Fibroblast of mammary gland (primary cell): ENCODE measurements around the gene EDAR.
A peak's percentile ranks its signal among the peaks of the same experiment; 100 is the strongest.

ENCODE experiments used
- DNase-seq: peaks from one replicate; pipeline ENCODE4 v3.0.0-alpha.2; 2010; ENCODE audit warnings: low read depth
- H3K4me3 ChIP-seq: 2 replicates; pipeline ENCODE4 v1.5.1; 2011; ENCODE audit warnings: low read depth, mild to moderate bottlenecking, low read length, moderate library complexity; ENCODE audit not compliant: control insufficient read depth
- TF ChIP-seq, protein P1 (sequence below): conservative IDR thresholded peaks from 2 replicates; pipeline ENCODE4 v1.5.1; 2011; ENCODE audit warnings: low read depth, low read length, inconsistent platforms; ENCODE audit not compliant: control insufficient read depth, insufficient read depth

The EDAR gene

GRCh38 chr2:109009920-109010610 is 21.0 kb upstream of the EDAR start:
- DNase-seq, result peak; percentile 64
- TF ChIP-seq, protein P1, sequence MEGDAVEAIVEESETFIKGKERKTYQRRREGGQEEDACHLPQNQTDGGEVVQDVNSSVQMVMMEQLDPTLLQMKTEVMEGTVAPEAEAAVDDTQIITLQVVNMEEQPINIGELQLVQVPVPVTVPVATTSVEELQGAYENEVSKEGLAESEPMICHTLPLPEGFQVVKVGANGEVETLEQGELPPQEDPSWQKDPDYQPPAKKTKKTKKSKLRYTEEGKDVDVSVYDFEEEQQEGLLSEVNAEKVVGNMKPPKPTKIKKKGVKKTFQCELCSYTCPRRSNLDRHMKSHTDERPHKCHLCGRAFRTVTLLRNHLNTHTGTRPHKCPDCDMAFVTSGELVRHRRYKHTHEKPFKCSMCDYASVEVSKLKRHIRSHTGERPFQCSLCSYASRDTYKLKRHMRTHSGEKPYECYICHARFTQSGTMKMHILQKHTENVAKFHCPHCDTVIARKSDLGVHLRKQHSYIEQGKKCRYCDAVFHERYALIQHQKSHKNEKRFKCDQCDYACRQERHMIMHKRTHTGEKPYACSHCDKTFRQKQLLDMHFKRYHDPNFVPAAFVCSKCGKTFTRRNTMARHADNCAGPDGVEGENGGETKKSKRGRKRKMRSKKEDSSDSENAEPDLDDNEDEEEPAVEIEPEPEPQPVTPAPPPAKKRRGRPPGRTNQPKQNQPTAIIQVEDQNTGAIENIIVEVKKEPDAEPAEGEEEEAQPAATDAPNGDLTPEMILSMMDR, result no peak
- H3K4me3 ChIP-seq, result no peak overlapping the region

DNA sequence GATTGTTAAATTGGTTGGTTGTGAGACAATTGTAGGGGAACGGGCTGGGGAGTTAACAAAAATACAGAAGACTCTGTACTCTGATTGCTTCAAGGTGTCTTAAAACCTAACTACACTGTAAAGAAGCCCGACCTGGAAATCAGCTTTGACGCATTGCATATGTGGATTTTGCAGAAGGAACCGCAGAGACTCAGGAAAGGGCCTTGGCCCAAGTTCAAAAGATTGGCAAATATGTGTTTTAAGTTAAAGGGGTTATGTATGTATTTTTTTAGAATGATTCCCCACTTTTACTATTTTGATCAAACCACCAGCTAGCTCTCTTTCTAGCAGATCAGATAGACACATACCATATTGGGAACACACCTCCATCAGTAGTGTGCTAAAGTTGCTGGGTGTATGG is 18.0 kb upstream of the EDAR start:
- TF ChIP-seq, protein P1, result no peak
- DNase-seq, result no peak
- H3K4me3 ChIP-seq, result no peak overlapping the region

GRCh38 chr2:109005686-109006204 is 16.7 kb upstream of the EDAR start:
- H3K4me3 ChIP-seq, result no peak overlapping the region
- TF ChIP-seq, protein P1, result no peak
- DNase-seq, result peak; percentile 37

GRCh38 chr2:109001201-109001600 is 12.2 kb upstream of the EDAR start:
- no peak for DNase-seq
- TF ChIP-seq, protein P1, result no peak
- H3K4me3 ChIP-seq, result no peak overlapping the region

GRCh38 chr2:109000738-109001137 is 11.7 kb upstream of the EDAR start:
- TF ChIP-seq, protein P1, result no peak
- no peak for DNase-seq
- no peak overlapping the region for H3K4me3 ChIP-seq

DNA sequence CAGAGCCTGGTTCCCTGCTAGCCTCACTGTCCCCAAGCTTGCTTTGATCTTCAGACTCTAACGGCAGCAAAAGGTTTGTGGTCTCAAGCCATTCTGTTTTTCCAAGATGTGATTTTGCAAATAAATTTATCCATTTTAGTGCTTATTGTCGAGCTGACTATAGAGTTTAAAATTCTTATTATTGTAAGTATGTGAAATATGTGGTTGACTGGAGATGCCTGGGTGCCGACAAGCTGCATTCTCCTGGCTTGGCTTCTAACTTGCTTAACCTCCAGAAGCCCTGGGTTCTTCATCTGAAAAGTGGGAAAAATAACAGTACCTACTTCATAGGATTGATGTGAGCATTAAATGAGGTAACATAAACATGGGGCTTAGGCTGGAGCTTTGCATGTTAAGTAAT is 9.9 kb upstream of the EDAR start:
- TF ChIP-seq, protein P1, result no peak
- no peak for DNase-seq
- H3K4me3 ChIP-seq, result no peak overlapping the region
